Lung microvascular endothelial cell (primary cell): ENCODE data around the gene GPHN. TPM values are rescaled to one million over a fixed set of nuclear protein-coding genes. Genes with fewer than 3 reads are reported as not detected.
A peak's percentile ranks its signal among the peaks of the same experiment; 100 is the strongest.
"Not testable (repeated sequence)": the region's sequence is repeated elsewhere in the genome, so short reads cannot be mapped to it uniquely, and the experiment has no call there.

ENCODE experiments used
- DNase-seq, 2 donors: peaks; one replicate each; pipeline versions ENCODE4 v3.0.0 to v3.0.0-alpha.2; 2010; ENCODE audit warnings: low read depth in 2 of 2
- total RNA-seq: library from RNA; depleted of rRNA; stranded (reverse); fragments of >200 nt; gene quantifications from 2 replicates; pipeline ENCODE4 v1.2.1, GENCODE V29; 2014

The GPHN gene
- total RNA-seq, 1 donor from 2014 or later = 7.1 TPM

GRCh38 chr14:66782853-66783252, 274.9 kb downstream of the GPHN start:
- DNase-seq = no peak

GRCh38 chr14:66790101-66790500, 282.2 kb downstream of the GPHN start:
- no peak for DNase-seq

- DNase-seq = peak in 1 of 2 donors; percentile 7
Observed at GRCh38 chr14:66802962-66803361, 295.0 kb downstream of the GPHN start.

GRCh38 chr14:66804141-66804540, 296.2 kb downstream of the GPHN start:
- DNase-seq = peak; percentile 40 to 59

DNA sequence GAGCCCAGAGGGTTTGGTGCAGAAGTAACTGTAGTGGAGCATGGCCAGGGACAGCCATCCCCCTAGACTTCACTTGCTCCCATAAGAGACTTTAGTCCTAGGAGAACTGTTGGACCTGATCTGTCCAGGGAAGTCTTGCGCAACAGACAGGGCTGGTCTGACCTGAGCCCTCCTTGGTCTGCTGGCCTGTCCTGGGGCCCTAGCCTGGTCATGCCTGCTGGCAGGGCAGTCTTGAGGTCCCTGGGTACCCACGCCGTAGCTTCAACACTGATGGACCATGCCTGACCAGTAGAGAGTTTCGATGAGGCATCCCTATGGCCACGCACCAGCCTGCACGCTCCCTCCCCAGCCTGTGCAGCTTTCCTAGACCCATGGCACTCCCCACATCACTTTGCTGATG, 305.7 kb downstream of the GPHN start:
- no peak for DNase-seq

GRCh38 chr14:66815687-66816086, 307.7 kb downstream of the GPHN start:
- DNase-seq = peak in 1 of 2 donors; percentile 13

DNA sequence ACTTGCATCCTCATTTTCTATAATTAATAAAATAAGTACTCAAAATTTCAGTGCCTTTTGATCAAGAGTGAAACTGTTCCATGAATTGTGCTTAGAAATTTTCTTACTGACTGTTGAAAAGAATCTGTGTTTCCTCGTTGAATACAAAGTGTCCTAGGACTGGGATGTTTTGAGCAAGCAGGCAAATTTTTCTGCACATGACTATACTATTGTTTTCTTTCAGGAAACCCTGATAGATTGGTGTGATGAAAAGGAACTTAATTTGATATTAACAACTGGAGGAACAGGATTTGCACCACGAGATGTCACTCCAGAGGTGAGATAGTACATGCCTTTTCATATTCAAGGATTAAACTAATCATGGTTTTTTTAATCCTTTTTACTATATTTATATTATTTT, 316.3 kb downstream of the GPHN start:
- DNase-seq = peak; percentile 32 to 44

- DNase-seq = no peak
Observed at GRCh38 chr14:66827182-66827581, 319.2 kb downstream of the GPHN start.

DNA sequence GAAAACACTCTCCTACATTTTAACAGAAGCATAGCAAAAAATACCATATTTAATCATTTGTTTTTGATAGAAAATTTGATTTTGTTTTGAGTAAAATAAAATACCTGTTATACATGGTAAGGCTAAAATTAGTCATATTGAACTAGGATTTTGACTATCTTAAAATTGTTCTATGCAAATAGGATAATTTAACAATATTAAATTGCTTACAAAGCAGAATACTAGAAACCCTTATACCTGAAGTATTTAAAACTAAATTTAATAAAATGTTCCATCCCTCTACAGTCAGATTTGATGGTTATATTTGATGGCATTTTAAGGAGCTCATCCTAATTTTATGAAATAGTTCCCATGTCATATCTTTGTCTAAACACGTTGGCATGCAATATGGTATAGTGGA, 323.2 kb downstream of the GPHN start:
- no peak for DNase-seq

- DNase-seq = no peak
Observed at GRCh38 chr14:66833816-66834215, 325.9 kb downstream of the GPHN start.

- DNase-seq = not testable (repeated sequence)
Observed at GRCh38 chr14:66837436-66837835, 329.5 kb downstream of the GPHN start.

GRCh38 chr14:66842911-66843512, 335.1 kb downstream of the GPHN start:
- DNase-seq = no peak

GRCh38 chr14:66850258-66850888, 342.4 kb downstream of the GPHN start:
- DNase-seq = no peak

- no peak for DNase-seq
Observed at GRCh38 chr14:66853311-66853710, 345.4 kb downstream of the GPHN start.

GRCh38 chr14:66857867-66858266, 349.9 kb downstream of the GPHN start:
- no peak for DNase-seq

- no peak for DNase-seq
Observed at GRCh38 chr14:66859063-66859671, 351.2 kb downstream of the GPHN start.

GRCh38 chr14:66881596-66881995, 373.6 kb downstream of the GPHN start:
- DNase-seq = no peak

DNA sequence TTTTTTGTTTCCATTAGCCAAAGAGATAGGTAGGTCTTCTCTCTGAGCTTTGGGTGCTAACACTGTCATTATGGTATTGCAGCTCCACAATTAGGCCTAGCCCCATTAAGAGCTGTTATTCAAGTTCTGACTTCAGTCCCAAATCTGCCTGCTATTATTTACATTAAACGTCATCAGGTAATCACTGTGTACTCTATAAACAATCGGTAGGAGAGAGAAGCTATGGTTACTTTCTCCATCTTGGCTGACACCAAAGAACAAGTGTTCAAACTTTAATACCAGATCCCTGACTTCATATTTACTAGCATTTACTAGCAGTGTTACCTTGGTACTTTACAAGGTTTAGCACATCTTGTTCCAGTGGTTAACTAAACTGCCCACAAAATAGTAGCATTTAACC, 376.2 kb downstream of the GPHN start:
- no peak for DNase-seq

GRCh38 chr14:66900719-66901118, 392.8 kb downstream of the GPHN start:
- no peak for DNase-seq

DNA sequence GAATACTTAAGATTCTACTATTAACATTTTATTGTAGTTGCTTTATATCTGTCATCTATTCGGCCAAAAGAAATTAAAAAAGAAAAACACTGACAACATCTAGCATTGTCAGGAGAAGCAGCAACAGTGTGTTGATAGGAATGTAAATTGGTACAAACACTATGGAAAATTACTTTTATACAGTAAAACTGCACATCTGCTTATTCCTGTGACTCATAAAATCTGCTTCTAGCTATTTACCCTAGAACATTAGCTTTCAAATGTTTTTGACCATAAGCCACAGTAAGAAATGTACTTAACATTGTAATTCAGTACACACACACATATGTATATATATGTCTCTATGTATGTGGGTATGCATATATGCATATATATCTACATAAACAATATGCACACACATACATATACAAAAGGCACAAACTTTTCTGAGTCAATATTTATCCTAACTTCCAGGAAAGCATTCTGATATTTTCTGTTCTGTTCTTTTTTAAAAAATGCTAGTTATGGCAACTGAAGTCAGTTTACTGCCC, 402.4 kb downstream of the GPHN start:
- DNase-seq = no peak

DNA sequence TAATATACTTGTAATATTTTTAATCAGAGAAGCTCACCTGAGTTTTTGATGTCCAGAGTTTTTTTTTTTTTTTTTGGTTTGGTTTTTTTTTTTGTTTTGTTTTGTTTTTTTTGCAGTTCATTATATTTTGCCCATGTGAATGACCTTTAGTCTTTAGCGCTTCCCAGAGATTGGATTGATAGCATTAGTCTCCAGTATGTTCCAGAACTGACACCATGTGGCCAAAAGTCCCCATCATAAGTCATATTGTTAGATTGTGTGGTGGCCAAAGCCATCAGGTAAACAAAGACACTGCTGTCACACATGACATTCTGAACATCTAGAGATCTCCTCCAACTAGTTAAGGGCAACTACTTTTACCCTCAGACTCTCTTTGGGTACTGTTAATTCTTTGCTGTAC, 408.5 kb downstream of the GPHN start:
- no peak for DNase-seq

- no peak for DNase-seq
Observed at GRCh38 chr14:66918527-66918926, 410.6 kb downstream of the GPHN start.

DNA sequence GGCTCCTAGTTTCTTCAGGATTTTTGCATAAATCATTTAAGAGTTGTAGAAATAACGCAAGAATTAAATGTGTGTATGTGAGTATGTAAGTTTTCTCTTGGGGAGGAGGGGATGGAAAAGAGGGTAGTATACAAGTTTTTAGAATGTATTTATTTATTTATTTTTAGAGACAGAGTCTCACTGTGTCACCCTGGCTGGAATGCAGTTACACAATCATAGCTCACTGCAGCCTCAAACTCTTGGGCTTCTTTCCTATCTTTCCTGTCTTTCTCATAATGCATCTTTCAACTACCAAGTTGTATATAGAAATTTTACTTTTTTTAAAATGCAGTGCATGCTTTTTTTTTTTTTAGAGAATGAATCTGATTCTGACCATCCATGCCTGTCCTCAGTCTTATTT, 412.2 kb downstream of the GPHN start:
- DNase-seq = no peak
